Measurements from ENCODE around the gene NME1.
"Not testable (repeated sequence)": the region's sequence is repeated elsewhere in the genome, so short reads cannot be mapped to it uniquely, and the experiment has no call there.

The NME1 gene

GRCh38 chr17:51153210-51154072 is at the start of gene NME1:
Gene NME1, plus strand, starts transcription at chr17:51153559. Its CDS starts 2,096 bp downstream, at chr17:51155655.
- DNase-seq: peak; percentile 98

GRCh38 chr17:51107778-51108177 is 45.6 kb upstream of the NME1 start:
- no peak for DNase-seq

GRCh38 chr17:51112303-51113222 is 40.8 kb upstream of the NME1 start:
- not testable (repeated sequence) for DNase-seq

- no peak for DNase-seq
These were observed 38.2 kb upstream of the NME1 start for GRCh38 chr17:51115179-51115578.

- DNase-seq: no peak
These were observed 34.8 kb upstream of the NME1 start for GRCh38 chr17:51118330-51119195.

GRCh38 chr17:51119415-51120356 is 33.7 kb upstream of the NME1 start:
- DNase-seq: peak; percentile 68

- no peak for DNase-seq
These were observed 33.0 kb upstream of the NME1 start for GRCh38 chr17:51120357-51120738.

GRCh38 chr17:51120739-51121619 is 32.4 kb upstream of the NME1 start, which contains the start of gene SPAG9:
Gene SPAG9, minus strand, starts transcription at chr17:51120868. Its CDS starts 212 bp downstream, at chr17:51120656.
- peak; percentile 97 for DNase-seq

GRCh38 chr17:51121620-51122472 is 31.5 kb upstream of the NME1 start:
- DNase-seq: peak; percentile 67

GRCh38 chr17:51122473-51123115 is 30.8 kb upstream of the NME1 start:
- DNase-seq: not testable (repeated sequence)

GRCh38 chr17:51124640-51125503 is 28.5 kb upstream of the NME1 start:
- DNase-seq: no peak

GRCh38 chr17:51128076-51128475 is 25.3 kb upstream of the NME1 start:
- peak; percentile 55 for DNase-seq

GRCh38 chr17:51132964-51133319 is 20.4 kb upstream of the NME1 start:
- no peak for DNase-seq

- no peak for DNase-seq
These were observed 20.0 kb upstream of the NME1 start for GRCh38 chr17:51133365-51133764.

- DNase-seq: no peak
These were observed 17.4 kb upstream of the NME1 start for GRCh38 chr17:51135956-51136355.

- DNase-seq: no peak
These were observed 10.8 kb upstream of the NME1 start for GRCh38 chr17:51142597-51142996.

- DNase-seq: no peak
These were observed 8.9 kb upstream of the NME1 start for GRCh38 chr17:51144266-51145022.

Data from left hindlimb (tissue), 1 donor.